Gastroesophageal sphincter (tissue), 3 donors: ENCODE measurements around the gene ITGA2.

ENCODE experiments used
- CTCF ChIP-seq, 4 experiments: fragments of 200-600 bp in 2 of 4; fragments of 450-650 bp in 2 of 4; sonication (generic) in 1 of 4; IDR thresholded peaks; one replicate each; pipeline ENCODE4 v1.5.1; 2017 to 2019; ENCODE audit warnings: antibody characterized with exemption in 4 of 4, mild to moderate bottlenecking in 2 of 4, moderate library complexity in 2 of 4
- EP300 ChIP-seq: sonication (generic); formaldehyde crosslinking; IDR thresholded peaks from one replicate; pipeline ENCODE4 v1.6.1; 2017; ENCODE audit warnings: antibody characterized with exemption, mild to moderate bottlenecking
- POLR2A ChIP-seq, 2 donors: fragments of 450-650 bp; IDR thresholded peaks; one replicate each; pipeline ENCODE4 v1.6.1; 2017; ENCODE audit warnings: antibody characterized with exemption in 2 of 2, mild to moderate bottlenecking in 2 of 2, moderate library complexity in 1 of 2
- POLR2AphosphoS5 ChIP-seq: sonication (generic); formaldehyde crosslinking; IDR thresholded peaks from one replicate; pipeline ENCODE4 v1.6.1; 2017; ENCODE audit warnings: antibody characterized with exemption

- TF ChIP-seq POLR2AphosphoS5 = no peak
- peak in 3 of 4 experiments; percentile 19 to 61 (median 37) for TF ChIP-seq CTCF (IDR thresholded peaks at IDR 0.05)
- TF ChIP-seq POLR2A (IDR thresholded peaks at IDR 0.05) = no peak
- TF ChIP-seq EP300 = no peak
Observed at GRCh38 chr5:52989781-52990527, 802 bp downstream of the ITGA2 start.
